H1 (cell line): ENCODE results near the gene KIF2C.

Experiments
- CHD7 ChIP-seq: fragments of 300-600 bp; sonication (generic); IDR thresholded peaks from 2 replicates; pipeline ENCODE4 v1.7.1; 2012; ENCODE audit warnings: low read length, moderate library complexity, mild to moderate bottlenecking, inconsistent platforms; ENCODE audit not compliant: insufficient replicate concordance
- CREB1 ChIP-seq: IDR thresholded peaks from 2 replicates; pipeline ENCODE4 v1.6.1; 2012; ENCODE audit warnings: inconsistent platforms
- CTCF ChIP-seq, 3 experiments: IDR thresholded peaks; 1 replicate in 2 of 3; 2 replicates in 1 of 3; pipeline versions ENCODE4 v1.5.1 to v1.6.1; 2011; ENCODE audit warnings: low read length in 3 of 3, mild to moderate bottlenecking in 3 of 3, inconsistent platforms in 2 of 3, low read depth in 1 of 3, moderate library complexity in 1 of 3; ENCODE audit not compliant: insufficient read depth in 1 of 3; ENCODE audit errors: control extremely low read depth in 1 of 3
- EP300 ChIP-seq, 2 experiments: IDR thresholded peaks; 1 replicate in 1 of 2; 2 replicates in 1 of 2; pipeline ENCODE4 v1.6.1; 2011 to 2012; ENCODE audit warnings: low read depth in 2 of 2, low read length in 2 of 2, mild to moderate bottlenecking in 2 of 2, borderline replicate concordance in 1 of 2, inconsistent platforms in 1 of 2, moderate library complexity in 1 of 2
- FOSL1 ChIP-seq: IDR thresholded peaks from 2 replicates; pipeline ENCODE4 v1.6.1; 2011; ENCODE audit warnings: mild to moderate bottlenecking, low read depth, low read length, moderate library complexity; ENCODE audit not compliant: insufficient read depth
- HDAC2 ChIP-seq, 2 experiments: fragments of 300-600 bp in 1 of 2; sonication (generic) in 1 of 2; IDR thresholded peaks; 2 replicates each; pipeline ENCODE4 v1.6.1; 2011 to 2012; ENCODE audit warnings: low read depth in 2 of 2, low read length in 2 of 2, mild to moderate bottlenecking in 2 of 2, moderate library complexity in 2 of 2, borderline replicate concordance in 1 of 2, inconsistent platforms in 1 of 2
- JUN ChIP-seq: IDR thresholded peaks from 2 replicates; pipeline ENCODE4 v1.6.1; 2011; ENCODE audit warnings: low read depth, mild to moderate bottlenecking, improper control_type of control experiment, low read length
- POLR2A ChIP-seq, 2 experiments: IDR thresholded peaks; 1 replicate in 1 of 2; 2 replicates in 1 of 2; pipeline ENCODE4 v1.6.1; 2011; ENCODE audit warnings: low read depth in 2 of 2, low read length in 2 of 2, mild to moderate bottlenecking in 2 of 2; ENCODE audit errors: control extremely low read depth in 1 of 2
- POLR2AphosphoS5 ChIP-seq: IDR thresholded peaks from 2 replicates; pipeline ENCODE4 v1.6.1; 2011; ENCODE audit warnings: low read depth, low read length
- RAD21 ChIP-seq, 2 experiments: IDR thresholded peaks in 1 of 2; conservative IDR thresholded peaks in 1 of 2; 2 replicates each; pipeline ENCODE4 v1.6.1; 2011; ENCODE audit warnings: low read depth in 2 of 2, low read length in 2 of 2, improper control_type of control experiment in 1 of 2, inconsistent platforms in 1 of 2, mild to moderate bottlenecking in 1 of 2, moderate library complexity in 1 of 2
- RXRA ChIP-seq: IDR thresholded peaks from 2 replicates; pipeline ENCODE4 v1.6.1; 2011; ENCODE audit warnings: low read depth, mild to moderate bottlenecking, low read length, moderate library complexity; ENCODE audit not compliant: insufficient read depth
- SIN3A ChIP-seq, 2 experiments: IDR thresholded peaks in 1 of 2; conservative IDR thresholded peaks in 1 of 2; 2 replicates each; pipeline ENCODE4 v1.6.1; 2011 to 2012; ENCODE audit warnings: low read length in 2 of 2, improper control_type of control experiment in 1 of 2, low read depth in 1 of 2, mild to moderate bottlenecking in 1 of 2
- TEAD4 ChIP-seq: IDR thresholded peaks from 2 replicates; pipeline ENCODE4 v1.6.1; 2012; ENCODE audit warnings: low read depth, low read length, inconsistent platforms, mixed read lengths
- ZNF274 ChIP-seq: IDR thresholded peaks from 2 replicates; pipeline ENCODE4 v1.7.0; 2012; ENCODE audit warnings: low read length, borderline replicate concordance; ENCODE audit errors: extremely low read depth

- TF ChIP-seq CTCF (IDR thresholded peaks at IDR 0.05; ENCODE audit: control extremely low read depth in 1 of 3, insufficient read depth in 1 of 3, low read depth in 1 of 3, low read length in 3 of 3) (no peak; a peak in 1 of 4 replicates), POLR2AphosphoS5 (no peak), HDAC2 (IDR thresholded peaks at IDR 0.05; ENCODE audit: borderline replicate concordance in 1 of 2, low read depth in 2 of 2, low read length in 2 of 2) (no peak), TEAD4 (no peak), JUN (no peak), SIN3A (conservative IDR thresholded peaks at IDR 0.05 in 1 of 2, IDR thresholded peaks at IDR 0.05 in 1 of 2; ENCODE audit: low read depth in 1 of 2, low read length in 2 of 2) (no peak), ZNF274 (no peak), RXRA (no peak), CREB1 (no peak), RAD21 (IDR thresholded peaks at IDR 0.05 in 1 of 2, conservative IDR thresholded peaks at IDR 0.05 in 1 of 2; ENCODE audit: low read depth in 2 of 2, low read length in 2 of 2) (no peak), CHD7 (no peak), FOSL1 (no peak), EP300 (IDR thresholded peaks at IDR 0.05; ENCODE audit: borderline replicate concordance in 1 of 2, low read depth in 2 of 2, low read length in 2 of 2) (no peak), POLR2A (IDR thresholded peaks at IDR 0.05; ENCODE audit: control extremely low read depth in 1 of 2, low read depth in 2 of 2, low read length in 2 of 2) (no peak)
Observed at GRCh38 chr1:44783697-44784093, 44.1 kb downstream of the KIF2C start.
